Stimulated activated CD4-positive, alpha-beta T cell treated with anti-CD3 and anti-CD28 coated beads, Interleukin-2, amount 100 ng/mL, for 24 hours (primary cell): Measurements from ENCODE around the gene VIPR1.

ENCODE experiments used
- DNase-seq, 2 donors: peaks; one replicate each; pipeline ENCODE4 v3.0.0-alpha.2; 2020

Gene VIPR1

GRCh38 chr3:42582474-42583070 is 80.1 kb downstream of the VIPR1 start:
- no peak for DNase-seq
